Caco-2 (cell line): ENCODE measurements around the gene ASL. TPM values are rescaled to one million over a fixed set of nuclear protein-coding genes. Genes with fewer than 3 reads are reported as not detected.

Experiments used
- BruUV-seq: library from RNA; stranded (reverse); fragments of 400-500 nt; replicated peaks from 2 replicates; lab custom pipeline; 2021; lab: Mats Ljungman, UMichigan
- CTCF ChIA-PET: fragments of 300-600 bp; sonication (Branson Sonifier 250); formaldehyde crosslinking; loops from one replicate; lab custom pipeline; 2022; ENCODE audit warnings: antibody characterized with exemption; lab: Charles Lee
- POLR2A ChIA-PET: fragments of 300-600 bp; sonication (Branson Sonifier 250); formaldehyde crosslinking; loops from one replicate; lab custom pipeline; 2022; ENCODE audit warnings: antibody characterized with exemption; lab: Charles Lee
- DNase-seq, 2 experiments: peaks; one replicate each; pipeline versions ENCODE4 v3.0.0 to v3.0.0-alpha.2; 2020 to 2022
- H3K27me3 ChIP-seq: replicated peaks from 2 replicates; pipeline ENCODE4 v1.6.0; 2011; ENCODE audit warnings: low read length; ENCODE audit not compliant: control insufficient read depth, insufficient read depth
- H3K36me3 ChIP-seq: 2 replicates; pipeline ENCODE4 v1.5.1; 2011; ENCODE audit warnings: low read length; ENCODE audit not compliant: control insufficient read depth, insufficient read depth
- H3K4me1 ChIP-seq: fragments of 250-450 bp; sonication (Bioruptor Pico); 2 replicates; pipeline ENCODE4 v1.5.1; 2020; ENCODE audit warnings: mild to moderate bottlenecking
- H3K4me3 ChIP-seq: 2 replicates; pipeline ENCODE4 v1.5.1; 2011; ENCODE audit warnings: low read depth, mild to moderate bottlenecking, control low read depth, low read length
- H3K9me3 ChIP-seq: fragments of 250-450 bp; sonication (Bioruptor Pico); 2 replicates; pipeline ENCODE4 v1.5.1; 2020; ENCODE audit warnings: mild to moderate bottlenecking, moderate library complexity
- H3K27ac Mint-ChIP-seq: one replicate; pipeline ENCODE4 v1.8.0; 2022; ENCODE audit warnings: mixed read lengths; ENCODE audit not compliant: unreplicated experiment
- H3K27me3 Mint-ChIP-seq: one replicate; pipeline ENCODE4 v1.8.0; 2022; ENCODE audit warnings: mixed read lengths; ENCODE audit not compliant: insufficient read depth, unreplicated experiment
- H3K36me3 Mint-ChIP-seq: one replicate; pipeline ENCODE4 v1.8.0; 2022; ENCODE audit warnings: mild to moderate bottlenecking, mixed read lengths; ENCODE audit not compliant: insufficient read depth, unreplicated experiment
- H3K4me1 Mint-ChIP-seq: one replicate; pipeline ENCODE4 v1.8.0; 2022; ENCODE audit warnings: low read depth, mixed read lengths; ENCODE audit not compliant: unreplicated experiment
- H3K4me3 Mint-ChIP-seq: one replicate; pipeline ENCODE4 v1.8.0; 2022; ENCODE audit warnings: mild to moderate bottlenecking, moderate library complexity, mixed read lengths; ENCODE audit not compliant: unreplicated experiment
- H3K9me3 Mint-ChIP-seq: one replicate; pipeline ENCODE4 v1.8.0; 2022; ENCODE audit warnings: mixed read lengths; ENCODE audit not compliant: unreplicated experiment
- intact Hi-C: fragments of 100-400 bp; cut with micrococcal nuclease; formaldehyde crosslinking; loops from one replicate; pipeline ENCODE4 v1.10.0; 2022; ENCODE audit not compliant: unreplicated experiment
- total RNA-seq: library from RNA; stranded (reverse); gene quantifications from 2 replicates; pipeline ENCODE4 v1.2.3, GENCODE V29; 2022
- TF ChIP-seq, protein P1 (sequence below), 2 experiments: fragments of 200-600 bp in 1 of 2; IDR thresholded peaks; 1 replicate in 1 of 2; 2 replicates in 1 of 2; pipeline versions ENCODE4 v1.5.1 to v1.8.0; 2011 to 2022; ENCODE audit warnings: antibody characterized with exemption in 1 of 2, control low read depth in 1 of 2, inconsistent platforms in 1 of 2, low read depth in 1 of 2, low read length in 1 of 2, mild to moderate bottlenecking in 1 of 2, moderate library complexity in 1 of 2; ENCODE audit not compliant: insufficient read depth in 1 of 2, severe bottlenecking in 1 of 2, unreplicated experiment in 1 of 2

Gene ASL
- total RNA-seq, 1 experiment from 2014 or later = 54.9 TPM

DNA sequence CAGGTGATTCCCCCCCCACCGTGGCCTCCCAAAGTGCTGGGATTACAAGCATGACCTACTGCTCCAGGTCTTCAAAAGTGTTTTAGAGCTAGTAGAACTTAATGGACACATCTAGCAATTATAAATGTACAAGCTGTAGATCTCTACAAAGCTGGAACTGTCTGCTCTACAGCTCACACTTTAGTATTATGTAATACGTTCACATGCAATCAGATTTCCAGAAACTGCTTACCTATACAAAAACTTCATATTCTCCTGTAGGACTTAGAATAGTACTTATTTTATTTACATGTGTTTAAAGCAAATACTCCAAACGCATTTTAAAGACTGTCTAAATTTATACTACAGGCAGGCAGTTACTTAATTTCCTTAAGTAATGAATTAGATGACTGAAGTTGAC, 39.2 kb upstream of the ASL start:
- no peaks in the 10 kb centered on the region for H3K36me3 Mint-ChIP-seq
- DNase-seq = no peak
- H3K36me3 ChIP-seq = no peaks in the 10 kb centered on the region
- no peaks in the 10 kb centered on the region for H3K9me3 Mint-ChIP-seq
- H3K27me3 Mint-ChIP-seq = no peaks in the 10 kb centered on the region
- no TSS peak for BruUV-seq
- H3K4me1 ChIP-seq = no peaks in the 10 kb centered on the region
- no peaks in the 10 kb centered on the region for H3K4me1 Mint-ChIP-seq
- H3K4me3 Mint-ChIP-seq = no peak overlapping the region
- ChIA-PET CTCF (no interaction called here), POLR2A (no interaction called here)
- no peak overlapping the region for H3K4me3 ChIP-seq
- no peaks in the 10 kb centered on the region for H3K27me3 ChIP-seq
- TF ChIP-seq, protein P1, sequence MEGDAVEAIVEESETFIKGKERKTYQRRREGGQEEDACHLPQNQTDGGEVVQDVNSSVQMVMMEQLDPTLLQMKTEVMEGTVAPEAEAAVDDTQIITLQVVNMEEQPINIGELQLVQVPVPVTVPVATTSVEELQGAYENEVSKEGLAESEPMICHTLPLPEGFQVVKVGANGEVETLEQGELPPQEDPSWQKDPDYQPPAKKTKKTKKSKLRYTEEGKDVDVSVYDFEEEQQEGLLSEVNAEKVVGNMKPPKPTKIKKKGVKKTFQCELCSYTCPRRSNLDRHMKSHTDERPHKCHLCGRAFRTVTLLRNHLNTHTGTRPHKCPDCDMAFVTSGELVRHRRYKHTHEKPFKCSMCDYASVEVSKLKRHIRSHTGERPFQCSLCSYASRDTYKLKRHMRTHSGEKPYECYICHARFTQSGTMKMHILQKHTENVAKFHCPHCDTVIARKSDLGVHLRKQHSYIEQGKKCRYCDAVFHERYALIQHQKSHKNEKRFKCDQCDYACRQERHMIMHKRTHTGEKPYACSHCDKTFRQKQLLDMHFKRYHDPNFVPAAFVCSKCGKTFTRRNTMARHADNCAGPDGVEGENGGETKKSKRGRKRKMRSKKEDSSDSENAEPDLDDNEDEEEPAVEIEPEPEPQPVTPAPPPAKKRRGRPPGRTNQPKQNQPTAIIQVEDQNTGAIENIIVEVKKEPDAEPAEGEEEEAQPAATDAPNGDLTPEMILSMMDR (IDR thresholded peaks at IDR 0.05; ENCODE audit: insufficient read depth in 1 of 2, low read depth in 1 of 2, low read length in 1 of 2, severe bottlenecking in 1 of 2, unreplicated experiment in 1 of 2) = no peak
- intact Hi-C loops = loop anchor here (10.0 kb wide), 1 partner anchor 108 kb away; no protein-coding TSS in a partner anchor
- no peaks in the 10 kb centered on the region for H3K9me3 ChIP-seq
- no peak overlapping the region for H3K27ac Mint-ChIP-seq

DNA sequence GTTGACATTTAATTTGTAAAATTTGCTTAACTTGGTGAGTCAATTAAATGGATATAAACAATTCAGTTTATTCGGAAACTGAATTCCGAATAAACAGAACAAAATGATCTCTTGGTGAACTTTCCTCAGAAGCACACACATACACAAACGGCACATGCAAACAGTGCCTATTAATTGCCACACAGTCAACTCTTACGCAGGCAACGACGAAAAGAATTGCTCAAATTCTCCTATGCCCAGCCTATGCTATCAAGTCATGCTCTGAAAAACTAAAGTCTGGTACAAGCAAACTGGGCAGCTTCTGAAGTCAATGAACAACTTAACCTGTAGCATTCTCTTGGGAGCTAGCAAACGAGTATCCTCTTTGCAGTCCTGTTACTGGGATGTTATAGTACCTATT, 38.8 kb upstream of the ASL start:
- no peaks in the 10 kb centered on the region for H3K36me3 Mint-ChIP-seq
- H3K27ac Mint-ChIP-seq = no peak overlapping the region
- no peak for DNase-seq
- ChIA-PET CTCF (no interaction called here), POLR2A (no interaction called here)
- Histone ChIP-seq H3K4me3 (no peak overlapping the region), H3K36me3 (no peaks in the 10 kb centered on the region), H3K27me3 (no peaks in the 10 kb centered on the region), H3K4me1 (no peaks in the 10 kb centered on the region), H3K9me3 (no peaks in the 10 kb centered on the region)
- H3K9me3 Mint-ChIP-seq = no peaks in the 10 kb centered on the region
- no peak overlapping the region for H3K4me3 Mint-ChIP-seq
- no peaks in the 10 kb centered on the region for H3K27me3 Mint-ChIP-seq
- TF ChIP-seq, protein P1 (IDR thresholded peaks at IDR 0.05; ENCODE audit: insufficient read depth in 1 of 2, low read depth in 1 of 2, low read length in 1 of 2, severe bottlenecking in 1 of 2, unreplicated experiment in 1 of 2) = no peak
- no peaks in the 10 kb centered on the region for H3K4me1 Mint-ChIP-seq
- no TSS peak for BruUV-seq
- intact Hi-C loops = loop anchor here (10.0 kb wide), 1 partner anchor 108 kb away; no protein-coding TSS in a partner anchor

DNA sequence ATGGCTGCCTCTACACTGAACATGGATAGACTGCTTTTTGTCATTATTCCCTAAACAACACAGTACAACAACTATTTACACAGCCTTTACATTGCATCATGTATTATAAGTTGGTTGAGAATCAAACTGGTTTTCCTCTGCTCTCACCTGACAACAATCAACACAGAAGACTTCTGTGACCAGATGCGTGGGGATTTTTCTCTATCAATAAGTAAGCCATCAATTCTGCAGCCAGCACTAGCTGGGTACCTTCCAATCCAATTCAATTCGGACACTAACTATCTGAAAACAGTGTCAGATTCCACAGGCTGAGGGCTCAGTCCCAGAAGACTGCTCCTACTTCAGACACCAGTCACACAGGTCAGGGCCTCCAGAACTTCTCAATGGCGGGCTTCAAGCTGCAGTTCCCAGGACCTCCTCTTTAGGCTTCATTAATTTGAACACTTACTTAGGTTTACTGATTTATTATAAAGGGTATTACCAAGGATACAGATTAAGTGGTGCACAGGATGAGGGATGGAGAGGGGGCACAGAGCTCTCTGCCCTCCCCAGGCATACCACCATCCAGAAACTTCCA, 36.4 kb upstream of the ASL start:
- no peak overlapping the region for H3K4me3 Mint-ChIP-seq
- Histone ChIP-seq H3K9me3 (no peaks in the 10 kb centered on the region), H3K4me3 (no peak overlapping the region), H3K27me3 (no peaks in the 10 kb centered on the region), H3K4me1 (no peaks in the 10 kb centered on the region), H3K36me3 (no peaks in the 10 kb centered on the region)
- H3K9me3 Mint-ChIP-seq = no peaks in the 10 kb centered on the region
- no peaks in the 10 kb centered on the region for H3K27me3 Mint-ChIP-seq
- TF ChIP-seq, protein P1 (IDR thresholded peaks at IDR 0.05; ENCODE audit: insufficient read depth in 1 of 2, low read depth in 1 of 2, low read length in 1 of 2, severe bottlenecking in 1 of 2, unreplicated experiment in 1 of 2) = no peak
- no peaks in the 10 kb centered on the region for H3K36me3 Mint-ChIP-seq
- ChIA-PET CTCF (no interaction called here), POLR2A (no interaction called here)
- intact Hi-C loops = loop anchor here (10.0 kb wide), 1 partner anchor 106 kb away; no protein-coding TSS in a partner anchor
- BruUV-seq = no TSS peak
- H3K4me1 Mint-ChIP-seq = no peaks in the 10 kb centered on the region
- DNase-seq = no peak
- H3K27ac Mint-ChIP-seq = no peak overlapping the region
